H9 (cell line): ENCODE results near the gene PDCD1. TPM values are rescaled to one million over a fixed set of nuclear protein-coding genes. Genes with fewer than 3 reads are reported as not detected.

ENCODE experiments used
- DNase-seq: peaks from one replicate; pipeline ENCODE4 v3.0.0-alpha.2; 2017
- H2AFZ ChIP-seq: one replicate; pipeline ENCODE4 v1.6.1; 2013; ENCODE audit warnings: mild to moderate bottlenecking, low read length, control low read depth, moderate library complexity
- H2AK5ac ChIP-seq: 2 replicates; pipeline ENCODE4 v1.6.1; 2013; ENCODE audit warnings: low read length, control low read depth, mixed read lengths; ENCODE audit not compliant: insufficient read length
- H2BK120ac ChIP-seq: one replicate; pipeline ENCODE4 v1.6.1; 2013; ENCODE audit warnings: low read depth, mild to moderate bottlenecking, low read length, control low read depth, inconsistent platforms; ENCODE audit not compliant: poor library complexity, severe bottlenecking
- H2BK12ac ChIP-seq: 2 replicates; pipeline ENCODE4 v1.6.1; 2013; ENCODE audit warnings: low read length, control low read depth, mixed read lengths, low read depth; ENCODE audit not compliant: insufficient read length
- H2BK15ac ChIP-seq: 2 replicates; pipeline ENCODE4 v1.6.1; 2013; ENCODE audit warnings: low read depth, low read length, control low read depth
- H2BK20ac ChIP-seq: one replicate; pipeline ENCODE4 v1.6.1; 2013; ENCODE audit warnings: low read depth, mild to moderate bottlenecking, low read length, control low read depth, inconsistent platforms; ENCODE audit not compliant: poor library complexity, severe bottlenecking
- H2BK5ac ChIP-seq: 2 replicates; pipeline ENCODE4 v1.6.1; 2013; ENCODE audit warnings: low read length, control low read depth, mixed read lengths; ENCODE audit not compliant: insufficient read length
- H3K14ac ChIP-seq: 2 replicates; pipeline ENCODE4 v1.6.1; 2013; ENCODE audit warnings: low read length, control low read depth; ENCODE audit not compliant: insufficient read depth
- H3K18ac ChIP-seq: 2 replicates; pipeline ENCODE4 v1.6.1; 2013; ENCODE audit warnings: low read depth, mild to moderate bottlenecking, mixed read lengths, low read length, control low read depth; ENCODE audit not compliant: insufficient read length
- H3K23ac ChIP-seq: 2 replicates; pipeline ENCODE4 v1.6.1; 2013; ENCODE audit warnings: low read length, control low read depth, mixed read lengths, low read depth; ENCODE audit not compliant: insufficient read length
- H3K23me2 ChIP-seq: 2 replicates; pipeline ENCODE4 v1.6.1; 2013; ENCODE audit warnings: low read depth, mild to moderate bottlenecking, mixed read lengths, low read length, control low read depth; ENCODE audit not compliant: insufficient read length, poor library complexity, severe bottlenecking
- H3K27ac ChIP-seq: 2 replicates; pipeline ENCODE4 v1.5.1; 2013; ENCODE audit warnings: low read length, control low read depth, mixed read lengths, low read depth; ENCODE audit not compliant: insufficient read length
- H3K27me3 ChIP-seq: 2 replicates; pipeline ENCODE4 v1.6.1; 2013; ENCODE audit warnings: low read length, control low read depth, inconsistent platforms; ENCODE audit not compliant: insufficient read depth
- H3K4ac ChIP-seq: 2 replicates; pipeline ENCODE4 v1.6.1; 2013; ENCODE audit warnings: low read depth, mild to moderate bottlenecking, control low read depth, inconsistent platforms, low read length, moderate library complexity
- H3K4me1 ChIP-seq: 2 replicates; pipeline ENCODE4 v1.6.1; 2013; ENCODE audit warnings: low read length, control low read depth, inconsistent platforms; ENCODE audit not compliant: insufficient read depth
- H3K4me2 ChIP-seq: 2 replicates; pipeline ENCODE4 v1.6.1; 2013; ENCODE audit warnings: low read length, control low read depth, mixed read lengths; ENCODE audit not compliant: insufficient read length, insufficient read depth
- H3K56ac ChIP-seq: 2 replicates; pipeline ENCODE4 v1.6.1; 2013; ENCODE audit warnings: low read depth, mild to moderate bottlenecking, mixed read lengths, low read length, control low read depth; ENCODE audit not compliant: insufficient read length
- H3K79me1 ChIP-seq: 2 replicates; pipeline ENCODE4 v1.6.1; 2013; ENCODE audit warnings: low read depth, mild to moderate bottlenecking, moderate library complexity, low read length, control low read depth, inconsistent platforms; ENCODE audit not compliant: insufficient read depth, poor library complexity, severe bottlenecking
- H3K79me2 ChIP-seq: 2 replicates; pipeline ENCODE4 v1.6.1; 2013; ENCODE audit warnings: low read length, control low read depth, inconsistent platforms; ENCODE audit not compliant: insufficient read depth
- H3K9ac ChIP-seq: 2 replicates; pipeline ENCODE4 v1.6.1; 2013; ENCODE audit warnings: low read length, control low read depth, mixed read lengths; ENCODE audit not compliant: insufficient read length; ENCODE audit errors: extremely low read depth
- H3K9me3 ChIP-seq: one replicate; pipeline ENCODE4 v1.6.1; 2013; ENCODE audit warnings: low read depth, low read length, inconsistent platforms; ENCODE audit not compliant: control insufficient read depth
- H3T11ph ChIP-seq: one replicate; pipeline ENCODE4 v1.6.1; 2013; ENCODE audit warnings: mild to moderate bottlenecking, low read length, control low read depth, inconsistent platforms
- H4K20me1 ChIP-seq: one replicate; pipeline ENCODE4 v1.6.1; 2013; ENCODE audit not compliant: control insufficient read depth, insufficient read length, insufficient read depth
- H4K5ac ChIP-seq: 2 replicates; pipeline ENCODE4 v1.6.1; 2013; ENCODE audit warnings: low read depth, mild to moderate bottlenecking, mixed read lengths, low read length, control low read depth; ENCODE audit not compliant: insufficient read length
- H4K8ac ChIP-seq: replicated peaks from 2 replicates; pipeline ENCODE4 v1.6.1; 2013; ENCODE audit warnings: low read length, control low read depth, mixed read lengths, low read depth; ENCODE audit not compliant: insufficient read length
- H4K91ac ChIP-seq: 2 replicates; pipeline ENCODE4 v1.6.1; 2013; ENCODE audit warnings: low read depth, mild to moderate bottlenecking, moderate library complexity, mixed read lengths, low read length, control low read depth; ENCODE audit not compliant: insufficient read length
- H3K27ac Mint-ChIP-seq, 3 experiments: 2 replicates in 2 of 3; 3 replicates in 1 of 3; pipeline ENCODE4 v1.8.0; 2020 to 2021; ENCODE audit warnings: mixed read lengths in 3 of 3, mild to moderate bottlenecking in 1 of 3, moderate library complexity in 1 of 3
- H3K27me3 Mint-ChIP-seq: 2 replicates; pipeline ENCODE4 v1.8.0; 2021; ENCODE audit warnings: low read depth, mild to moderate bottlenecking, moderate library complexity, mixed read lengths
- H3K36me3 Mint-ChIP-seq, 3 experiments: 2 replicates in 2 of 3; 3 replicates in 1 of 3; pipeline ENCODE4 v1.8.0; 2020 to 2021; ENCODE audit warnings: low read depth in 3 of 3, mixed read lengths in 3 of 3; ENCODE audit not compliant: insufficient read depth in 1 of 3
- H3K4me1 Mint-ChIP-seq, 2 experiments: 2 replicates each; pipeline ENCODE4 v1.8.0; 2020; ENCODE audit warnings: mixed read lengths in 2 of 2
- H3K4me3 Mint-ChIP-seq, 2 experiments: 2 replicates in 1 of 2; 3 replicates in 1 of 2; pipeline ENCODE4 v1.8.0; 2020 to 2021; ENCODE audit warnings: mild to moderate bottlenecking in 2 of 2, mixed read lengths in 2 of 2, moderate library complexity in 1 of 2
- H3K9me3 Mint-ChIP-seq, 2 experiments: 2 replicates in 1 of 2; 3 replicates in 1 of 2; pipeline ENCODE4 v1.8.0; 2020; ENCODE audit warnings: mild to moderate bottlenecking in 2 of 2, mixed read lengths in 2 of 2, moderate library complexity in 1 of 2
- CTCF ChIP-seq: fragments of 200-600 bp; sonication (generic); conservative IDR thresholded peaks from 3 replicates; pipeline ENCODE4 v1.8.0; 2021; ENCODE audit warnings: antibody characterized with exemption, mild to moderate bottlenecking
- WGBS: extraction: QIAGEN DNeasy Blood & Tissue Kit; methylation state at CpG from one replicate; pipeline ENCODE4 v1.1.7; 2013; ENCODE audit warnings: missing lambda C conversion rate, low lambda C conversion rate, mixed read lengths; ENCODE audit not compliant: insufficient read length; ENCODE audit errors: extremely low coverage; 5-methylcytosine and 5-hydroxymethylcytosine counted together
- total RNA-seq: library from RNA; stranded (reverse); gene quantifications from 2 replicates; pipeline ENCODE4 v1.2.1, GENCODE V29; 2021

The PDCD1 gene
- total RNA-seq, 1 experiment from 2014 or later, result 1.6 TPM

GRCh38 chr2:241837197-241837965, 21.3 kb downstream of the PDCD1 start:
- Histone ChIP-seq H3K4ac (no peak overlapping the region), H3K79me1 (no peaks in the 10 kb centered on the region), H3K27ac (no peak overlapping the region), H3K18ac (no peak overlapping the region), H2AK5ac (no peak overlapping the region), H3K14ac (no peak overlapping the region), H3K9me3 (no peaks in the 10 kb centered on the region), H3T11ph (no peak overlapping the region), H3K27me3 (no peaks in the 10 kb centered on the region), H3K56ac (no peak overlapping the region), H3K23me2 (no peaks in the 10 kb centered on the region), H3K4me2 (no peak overlapping the region), H3K79me2 (no peaks in the 10 kb centered on the region), H2BK5ac (no peak overlapping the region), H4K20me1 (no peaks in the 10 kb centered on the region), H3K9ac (no peak overlapping the region), H2BK120ac (no peak overlapping the region), H2BK15ac (no peak overlapping the region), H4K8ac (no peak overlapping the region), H2BK12ac (no peak overlapping the region), H4K5ac (no peak overlapping the region), H2BK20ac (no peak overlapping the region), H4K91ac (no peak overlapping the region), H2AFZ (no peak overlapping the region), H3K23ac (no peak overlapping the region), H3K4me1 (no peaks in the 10 kb centered on the region; the same call in 1 of the 2 replicates)
- Mint-ChIP-seq H3K9me3 (peaks cover 0 to 8% of the 10 kb centered on the region in 2 experiments; a peak in 4 of 5 replicates), H3K36me3 (no peaks in the 10 kb centered on the region), H3K4me1 (peaks cover 21 to 28% of the 10 kb centered on the region in 2 experiments), H3K27me3 (peaks cover 10% of the 10 kb centered on the region), H3K27ac (no peak overlapping the region), H3K4me3 (no peak overlapping the region)
- no CpG with 5 or more reads among the region's 13 CpGs for WGBS
- DNase-seq, result no peak
- no peak for TF ChIP-seq CTCF
